IMR-90 (cell line): ENCODE measurements around the gene MRGPRD. TPM values are rescaled to one million over a fixed set of nuclear protein-coding genes. Genes with fewer than 3 reads are reported as not detected.

Source experiments
- ATAC-seq: fragments of 200-7000 bp; cut with Tn5 transposase; 2 replicates; pipeline ENCODE4 v1.9.1; 2020; ENCODE audit warnings: low read depth, mild to moderate bottlenecking, moderate library complexity
- BruUV-seq: library from RNA; stranded (reverse); fragments of 400-500 nt; replicated peaks from 2 replicates; lab custom pipeline; 2021; lab: Mats Ljungman, UMichigan
- CTCF ChIA-PET: fragments of 300-600 bp; formaldehyde crosslinking; extraction: SDS; loops from one replicate; lab custom pipeline; 2021; ENCODE audit warnings: antibody characterized with exemption; lab: Yijun Ruan, JAX
- POLR2A ChIA-PET: fragments of 300-600 bp; sonication (Branson Sonifier 250); formaldehyde crosslinking; loops from one replicate; lab custom pipeline; 2022; ENCODE audit warnings: antibody characterized with exemption; ENCODE audit not compliant: unreplicated experiment; lab: Charles Lee
- DNase-seq: peaks from one replicate; pipeline ENCODE4 v3.0.0; 2013
- H2AFZ ChIP-seq: replicated peaks from 2 replicates; pipeline ENCODE3; 2013; ENCODE audit warnings: low read length, mild to moderate bottlenecking; ENCODE audit not compliant: poor library complexity
- H2AK5ac ChIP-seq: 2 replicates; pipeline ENCODE4 v1.6.1; 2013; ENCODE audit warnings: low read depth, low read length, inconsistent platforms
- H2AK9ac ChIP-seq: replicated peaks from 2 replicates; pipeline ENCODE3; 2013; ENCODE audit warnings: mild to moderate bottlenecking, low read depth, low read length, moderate library complexity; ENCODE audit not compliant: poor library complexity
- H2BK120ac ChIP-seq: 2 replicates; pipeline ENCODE4 v1.6.1; 2013; ENCODE audit warnings: low read depth, low read length, inconsistent platforms
- H2BK15ac ChIP-seq: 3 replicates; pipeline ENCODE4 v1.6.1; 2013; ENCODE audit warnings: low read depth, low read length, inconsistent platforms
- H2BK20ac ChIP-seq: 2 replicates; pipeline ENCODE4 v1.6.1; 2013; ENCODE audit warnings: low read depth, mild to moderate bottlenecking, inconsistent platforms, low read length, moderate library complexity
- H2BK5ac ChIP-seq: 2 replicates; pipeline ENCODE4 v1.6.1; 2013; ENCODE audit warnings: mild to moderate bottlenecking, low read depth, low read length, inconsistent platforms; ENCODE audit not compliant: poor library complexity, severe bottlenecking
- H3K14ac ChIP-seq: replicated peaks from 2 replicates; pipeline ENCODE4 v1.6.1; 2013; ENCODE audit warnings: low read depth, low read length, inconsistent platforms
- H3K18ac ChIP-seq: 2 replicates; pipeline ENCODE4 v1.6.1; 2013; ENCODE audit warnings: low read depth, low read length, control low read depth
- H3K23ac ChIP-seq: 2 replicates; pipeline ENCODE4 v1.6.1; 2013; ENCODE audit warnings: low read depth, low read length, inconsistent platforms
- H3K27ac ChIP-seq: 2 replicates; pipeline ENCODE4 v1.5.1; 2013; ENCODE audit warnings: mild to moderate bottlenecking, control low read depth, low read length; ENCODE audit not compliant: insufficient read depth
- H3K27me3 ChIP-seq: 2 replicates; pipeline ENCODE4 v1.6.1; 2013; ENCODE audit warnings: low read length; ENCODE audit not compliant: control insufficient read depth, insufficient read depth
- H3K36me3 ChIP-seq: 2 replicates; pipeline ENCODE4 v1.6.1; 2013; ENCODE audit warnings: low read length, mixed read lengths; ENCODE audit not compliant: control insufficient read depth, insufficient read depth
- H3K4ac ChIP-seq: 2 replicates; pipeline ENCODE4 v1.6.1; 2013; ENCODE audit warnings: low read depth, low read length, inconsistent platforms
- H3K4me1 ChIP-seq: 2 replicates; pipeline ENCODE4 v1.6.1; 2013; ENCODE audit warnings: low read length, mixed read lengths; ENCODE audit not compliant: control insufficient read depth, insufficient read depth
- H3K4me2 ChIP-seq: 2 replicates; pipeline ENCODE4 v1.6.1; 2013; ENCODE audit warnings: low read depth, mild to moderate bottlenecking, control low read depth, low read length, moderate library complexity
- H3K4me3 ChIP-seq: 2 replicates; pipeline ENCODE4 v1.5.1; 2013; ENCODE audit warnings: low read depth, mild to moderate bottlenecking, control low read depth, low read length, moderate library complexity; ENCODE audit not compliant: insufficient read depth
- H3K56ac ChIP-seq: 2 replicates; pipeline ENCODE4 v1.6.1; 2013; ENCODE audit warnings: low read length, inconsistent platforms; ENCODE audit not compliant: insufficient read depth; ENCODE audit errors: extremely low read depth
- H3K79me1 ChIP-seq, 2 experiments: 2 replicates each; pipeline ENCODE4 v1.6.1; 2013; ENCODE audit warnings: low read length in 2 of 2, inconsistent platforms in 1 of 2, low read depth in 1 of 2
- H3K9ac ChIP-seq: 2 replicates; pipeline ENCODE4 v1.6.1; 2013; ENCODE audit warnings: low read depth, low read length, control low read depth
- H3K9me1 ChIP-seq: 2 replicates; pipeline ENCODE4 v1.6.1; 2013; ENCODE audit warnings: low read length, inconsistent platforms; ENCODE audit not compliant: insufficient read depth
- H3K9me3 ChIP-seq: 2 replicates; pipeline ENCODE4 v1.6.1; 2013; ENCODE audit warnings: low read length; ENCODE audit not compliant: control insufficient read depth, insufficient read depth
- H4K20me1 ChIP-seq: 2 replicates; pipeline ENCODE4 v1.6.1; 2013; ENCODE audit warnings: low read length, inconsistent platforms; ENCODE audit not compliant: insufficient read depth
- H4K5ac ChIP-seq: 2 replicates; pipeline ENCODE4 v1.6.1; 2013; ENCODE audit warnings: mild to moderate bottlenecking, low read depth, low read length, control low read depth
- H4K8ac ChIP-seq, 2 experiments: 2 replicates each; pipeline ENCODE4 v1.6.1; 2013; ENCODE audit warnings: low read depth in 2 of 2, low read length in 2 of 2, control low read depth in 1 of 2, inconsistent platforms in 1 of 2
- H4K91ac ChIP-seq: 2 replicates; pipeline ENCODE4 v1.6.1; 2013; ENCODE audit warnings: low read depth, low read length, inconsistent platforms; ENCODE audit not compliant: insufficient read depth
- BHLHE40 ChIP-seq: fragments of 150-350 bp; IDR thresholded peaks from 2 replicates; pipeline ENCODE4 v1.6.1; 2016; ENCODE audit warnings: mild to moderate bottlenecking, low read depth, low read length
- CEBPB ChIP-seq: IDR thresholded peaks from 2 replicates; pipeline ENCODE4 v1.6.1; 2012; ENCODE audit warnings: low read depth, low read length, improper control_type of control experiment
- MXI1 ChIP-seq: IDR thresholded peaks from 2 replicates; pipeline ENCODE4 v1.6.1; 2012; ENCODE audit warnings: low read depth, mild to moderate bottlenecking, low read length, moderate library complexity, borderline replicate concordance
- NFE2L2 ChIP-seq: fragments of 150-350 bp; IDR thresholded peaks from 2 replicates; pipeline ENCODE4 v1.6.1; 2016; ENCODE audit warnings: low read depth, mild to moderate bottlenecking, low read length
- POLR2A ChIP-seq: IDR thresholded peaks from 2 replicates; pipeline ENCODE4 v1.6.1; 2012; ENCODE audit warnings: mild to moderate bottlenecking, low read depth, low read length
- RFX5 ChIP-seq: IDR thresholded peaks from 2 replicates; pipeline ENCODE4 v1.8.0; 2012; ENCODE audit warnings: low read depth, mild to moderate bottlenecking, low read length, moderate library complexity
- WGBS, 2 experiments: methylation state at CpG; one replicate each; pipeline versions ENCODE4 v1.1.5 to v1.1.7; 2013; ENCODE audit warnings: missing lambda C conversion rate in 2 of 2; ENCODE audit not compliant: insufficient read length in 1 of 2; ENCODE audit errors: extremely low coverage in 2 of 2; 5-methylcytosine and 5-hydroxymethylcytosine counted together
- dilution Hi-C: fragments of 300-500 bp; cut with HindIII; formaldehyde crosslinking; loops from one replicate; pipeline ENCODE4 v1.14.3; 2018; ENCODE audit warnings: low sequenced_read_pairs; ENCODE audit not compliant: unreplicated experiment
- in situ Hi-C: fragments of 300-500 bp; cut with MboI; formaldehyde crosslinking; loops from 3 replicates; pipeline ENCODE4 v1.14.3; 2019; ENCODE audit warnings: low sequenced_read_pairs, inconsistent platforms, mixed read lengths
- intact Hi-C: fragments of 100-400 bp; cut with micrococcal nuclease; formaldehyde crosslinking; loops from 2 replicates; pipeline ENCODE4 v1.10.0; 2022
- polyA plus RNA-seq, 3 experiments: library from polyadenylated mRNA; depleted of rRNA; stranded (reverse); fragments of >200 nt; gene quantifications; 2 replicates each; pipeline ENCODE4 v1.2.3, GENCODE V29; 2012; ENCODE audit warnings: low replicate concordance in 1 of 3
- total RNA-seq: library from RNA; depleted of rRNA; stranded (reverse); fragments of >200 nt; gene quantifications from 2 replicates; pipeline ENCODE4 v1.2.3, GENCODE V29; 2012
- TF ChIP-seq, protein P1 (sequence below): fragments of 150-350 bp; IDR thresholded peaks from 2 replicates; pipeline ENCODE4 v1.6.1; 2016; ENCODE audit warnings: low read depth, mild to moderate bottlenecking, low read length, moderate library complexity, borderline replicate concordance

Gene MRGPRD
- total and polyA plus RNA-seq, 2 of the 4 experiments (the other 2 are of a cell fraction), result not detected

DNA sequence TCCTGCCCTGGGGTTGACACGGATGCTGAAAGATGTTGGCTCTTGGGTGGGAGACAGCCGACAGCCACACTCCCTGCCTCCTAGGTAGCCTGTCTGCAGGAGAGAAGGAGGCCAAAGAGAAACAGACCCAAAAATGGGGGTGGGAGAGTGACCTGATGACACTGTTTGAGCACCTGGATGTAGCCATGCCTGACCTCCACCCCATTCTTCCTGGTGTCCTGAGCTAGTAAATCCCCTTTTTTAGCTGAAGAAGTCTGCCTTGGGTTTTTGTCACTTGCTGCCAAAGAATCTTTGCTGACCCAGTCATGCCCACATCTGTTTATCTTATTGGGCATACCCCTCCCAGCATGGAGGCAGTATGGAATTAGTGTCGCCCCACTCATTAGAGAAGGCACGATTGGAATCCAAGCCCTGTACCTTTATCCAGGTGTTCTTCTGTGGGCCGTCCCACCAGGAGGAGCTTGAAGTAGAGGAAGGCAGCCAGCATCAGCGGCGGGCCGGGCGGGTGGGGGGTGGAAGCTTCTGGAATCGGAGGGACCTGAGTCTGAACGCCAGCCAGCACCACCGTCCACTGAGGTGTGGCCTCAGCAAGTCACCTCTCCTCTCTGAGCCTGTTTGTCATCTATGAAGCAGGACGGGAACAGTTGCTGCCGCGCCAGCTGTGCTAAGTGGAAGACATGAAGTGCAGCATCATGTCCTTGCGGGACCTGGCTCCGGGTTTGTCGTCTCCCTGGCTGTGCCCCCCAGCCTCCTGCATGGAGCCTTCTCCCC, 39.3 kb downstream of the MRGPRD start:
- POLR2A ChIA-PET, result no interaction called here
- CTCF ChIA-PET, result no interaction called here
- Histone ChIP-seq H3K4me1 (peaks cover 13% of the 10 kb centered on the region), H2AK5ac (peak overlapping the region; percentile 1; the same call in 1 of the 2 replicates), H2BK120ac (no peak overlapping the region), H3K27me3 (no peaks in the 10 kb centered on the region), H2AK9ac (no peak overlapping the region), H2BK15ac (no peak overlapping the region), H3K36me3 (peaks cover 35% of the 10 kb centered on the region), H3K4me3 (no peak overlapping the region), H4K8ac (no peak overlapping the region), H3K27ac (peak overlapping the region; percentile 20; the same call in 1 of the 2 replicates), H4K20me1 (no peaks in the 10 kb centered on the region), H3K9me1 (peaks cover 4% of the 10 kb centered on the region; the same call in 1 of the 2 replicates), H3K23ac (no peak overlapping the region), H3K9ac (no peak overlapping the region), H2AFZ (no peak overlapping the region), H3K18ac (no peak overlapping the region; the same call in 1 of the 2 replicates), H4K5ac (0 out of 2 replicates have a peak overlapping the region, but pooled peaks have one; percentile 20), H3K56ac (no peak overlapping the region), H3K4me2 (no peak overlapping the region; the same call in 1 of the 2 replicates), H4K91ac (no peak overlapping the region), H3K79me1 (no peaks in the 10 kb centered on the region), H2BK5ac (no peak overlapping the region), H3K9me3 (no peaks in the 10 kb centered on the region), H3K14ac (no peak overlapping the region), H3K4ac (no peak overlapping the region), H2BK20ac (no peak overlapping the region)
- no peak for ATAC-seq
- intact Hi-C loops (no loop called here), in situ Hi-C loops (loop anchor here (25.0 kb wide), 1 partner anchor 721 kb away; no protein-coding TSS in a partner anchor), dilution Hi-C loops (no loop called here)
- TF ChIP-seq CEBPB (no peak), NFE2L2 (no peak), MXI1 (no peak), POLR2A (no peak), RFX5 (no peak), BHLHE40 (no peak)
- TF ChIP-seq, protein P1, sequence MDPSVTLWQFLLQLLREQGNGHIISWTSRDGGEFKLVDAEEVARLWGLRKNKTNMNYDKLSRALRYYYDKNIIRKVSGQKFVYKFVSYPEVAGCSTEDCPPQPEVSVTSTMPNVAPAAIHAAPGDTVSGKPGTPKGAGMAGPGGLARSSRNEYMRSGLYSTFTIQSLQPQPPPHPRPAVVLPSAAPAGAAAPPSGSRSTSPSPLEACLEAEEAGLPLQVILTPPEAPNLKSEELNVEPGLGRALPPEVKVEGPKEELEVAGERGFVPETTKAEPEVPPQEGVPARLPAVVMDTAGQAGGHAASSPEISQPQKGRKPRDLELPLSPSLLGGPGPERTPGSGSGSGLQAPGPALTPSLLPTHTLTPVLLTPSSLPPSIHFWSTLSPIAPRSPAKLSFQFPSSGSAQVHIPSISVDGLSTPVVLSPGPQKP, result no peak
- BruUV-seq, result no TSS peak
- no peak for DNase-seq
- 95% methylated on average over 3 of the region's 18 CpGs; no CpG with 5 or more reads in 1 of the 2 experiments for WGBS, 2 experiments
